Airway epithelial cell (primary cell): ENCODE measurements around the gene WDR36. TPM values are rescaled to one million over a fixed set of nuclear protein-coding genes. Genes with fewer than 3 reads are reported as not detected.

Experiments used
- total RNA-seq: library from RNA; depleted of rRNA; stranded (reverse); fragments of >200 nt; gene quantifications from 2 replicates; pipeline ENCODE4 v1.2.3, GENCODE V29; 2015

WDR36 gene
- total RNA-seq = 17.2 and 23.6 TPM in 2 replicates

DNA sequence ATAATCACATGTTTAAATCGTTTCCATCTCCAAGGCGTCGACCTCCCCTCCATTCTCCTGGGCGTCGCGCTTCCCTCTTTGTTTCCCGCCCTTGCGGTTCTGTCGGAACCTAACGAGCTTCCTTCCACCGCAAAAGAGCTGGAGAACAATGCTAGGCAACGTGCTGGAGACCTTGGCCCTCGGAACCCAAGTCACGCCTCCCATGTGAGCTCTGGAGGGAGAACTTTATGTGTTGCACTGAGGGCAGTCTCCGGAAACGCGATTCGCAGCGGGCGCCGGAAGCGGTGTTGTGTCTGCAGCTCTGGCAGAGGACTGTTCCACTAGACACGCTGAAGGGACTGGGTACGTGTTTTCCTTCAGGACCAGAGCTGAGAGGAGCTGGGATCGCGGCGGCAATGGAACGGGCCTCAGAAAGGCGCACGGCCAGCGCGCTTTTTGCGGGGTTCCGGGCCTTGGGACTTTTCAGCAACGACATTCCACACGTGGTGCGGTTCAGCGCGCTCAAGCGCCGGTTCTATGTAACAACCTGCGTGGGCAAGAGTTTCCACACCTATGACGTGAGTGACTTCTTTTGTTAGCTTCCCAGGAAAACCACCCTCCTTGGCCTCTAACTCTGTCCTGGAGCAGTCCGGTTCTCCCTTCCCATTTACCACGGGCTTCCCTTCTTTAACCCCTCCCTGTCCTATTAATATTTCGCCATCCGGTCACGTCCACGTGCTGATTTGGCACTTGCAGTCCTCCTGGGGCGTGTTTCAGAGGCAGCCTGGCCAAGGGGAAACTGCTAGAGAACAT lies at the start of gene WDR36:
WDR36 (plus strand) TSS at position 287 of the 792 bp plus-strand sequence; CDS start at position 396, 109 bp downstream.

GRCh38 chr5:111071413-111071812 lies 20.7 kb upstream of the WDR36 start, which contains the start of gene TSLP:
Gene TSLP, plus strand, starts transcription at chr5:111071713. Its CDS starts 178 bp downstream, at chr5:111071891.

Other genes starting within 250 kb of the WDR36 start
- gene TSLP, start 20.6 kb upstream of the WDR36 start, total RNA-seq = 0.23 and 0.85 TPM in 2 replicates
- 1.6 and 3.0 TPM in 2 replicates for gene CAMK4, start 132.0 kb downstream of the WDR36 start, total RNA-seq